Epithelial cell of esophagus (primary cell): ENCODE measurements around the gene ZNF621.
A peak's percentile ranks its signal among the peaks of the same experiment; 100 is the strongest.

Source experiments
- DNase-seq: peaks from one replicate; pipeline ENCODE4 v3.0.0; 2010; ENCODE audit warnings: low read depth
- H3K4me3 ChIP-seq: 2 replicates; pipeline ENCODE4 v1.5.1; 2011; ENCODE audit warnings: mild to moderate bottlenecking, low read length, control low read depth
- TF ChIP-seq, protein P1 (sequence below): IDR thresholded peaks from 2 replicates; pipeline ENCODE4 v1.5.1; 2011; ENCODE audit warnings: low read depth, mild to moderate bottlenecking, low read length, control low read depth, inconsistent platforms; ENCODE audit not compliant: insufficient read depth; ENCODE audit errors: missing control alignments

The ZNF621 gene

DNA sequence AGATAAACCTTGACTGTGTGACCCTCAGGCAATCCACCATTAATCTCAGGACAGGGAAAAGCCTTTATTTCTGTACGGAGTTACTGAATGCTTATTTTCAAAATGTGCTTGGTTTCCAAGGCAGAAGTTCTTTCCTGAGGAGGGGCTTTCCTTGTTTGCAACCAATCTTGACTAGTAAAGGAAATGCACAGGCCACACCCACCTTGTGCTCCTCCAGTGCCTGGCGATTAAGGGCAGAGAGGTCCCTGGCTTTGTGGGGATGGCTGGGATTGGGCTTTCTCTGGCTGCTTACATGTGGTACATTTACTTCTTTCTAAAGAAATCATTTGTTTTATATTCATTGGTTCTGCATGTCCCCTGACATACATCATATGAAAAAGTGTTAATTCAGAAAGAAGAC is 47.8 kb downstream of the ZNF621 start:
- DNase-seq, result no peak
- H3K4me3 ChIP-seq, result no peak overlapping the region
- TF ChIP-seq, protein P1, sequence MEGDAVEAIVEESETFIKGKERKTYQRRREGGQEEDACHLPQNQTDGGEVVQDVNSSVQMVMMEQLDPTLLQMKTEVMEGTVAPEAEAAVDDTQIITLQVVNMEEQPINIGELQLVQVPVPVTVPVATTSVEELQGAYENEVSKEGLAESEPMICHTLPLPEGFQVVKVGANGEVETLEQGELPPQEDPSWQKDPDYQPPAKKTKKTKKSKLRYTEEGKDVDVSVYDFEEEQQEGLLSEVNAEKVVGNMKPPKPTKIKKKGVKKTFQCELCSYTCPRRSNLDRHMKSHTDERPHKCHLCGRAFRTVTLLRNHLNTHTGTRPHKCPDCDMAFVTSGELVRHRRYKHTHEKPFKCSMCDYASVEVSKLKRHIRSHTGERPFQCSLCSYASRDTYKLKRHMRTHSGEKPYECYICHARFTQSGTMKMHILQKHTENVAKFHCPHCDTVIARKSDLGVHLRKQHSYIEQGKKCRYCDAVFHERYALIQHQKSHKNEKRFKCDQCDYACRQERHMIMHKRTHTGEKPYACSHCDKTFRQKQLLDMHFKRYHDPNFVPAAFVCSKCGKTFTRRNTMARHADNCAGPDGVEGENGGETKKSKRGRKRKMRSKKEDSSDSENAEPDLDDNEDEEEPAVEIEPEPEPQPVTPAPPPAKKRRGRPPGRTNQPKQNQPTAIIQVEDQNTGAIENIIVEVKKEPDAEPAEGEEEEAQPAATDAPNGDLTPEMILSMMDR, result no peak

DNA sequence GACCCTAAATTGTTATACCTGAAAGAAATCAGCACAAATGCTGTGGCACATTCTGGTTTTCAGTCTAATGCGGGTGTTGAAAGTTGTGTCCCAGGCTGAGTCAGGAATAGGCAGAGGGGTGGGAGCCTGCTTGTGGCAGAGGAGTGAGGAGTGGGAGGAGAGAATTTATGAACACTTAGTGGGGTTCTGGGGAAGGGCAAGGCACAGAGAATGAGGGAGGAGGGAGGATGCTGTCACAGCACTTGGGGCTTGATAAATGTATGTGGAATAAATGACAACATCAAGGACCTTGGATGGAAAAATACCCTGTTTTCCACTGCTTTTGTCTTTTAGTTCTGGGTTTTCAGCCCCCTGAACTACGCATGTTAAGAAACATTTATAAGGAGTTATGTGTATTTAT is 49.3 kb downstream of the ZNF621 start:
- TF ChIP-seq, protein P1, result no peak

DNA sequence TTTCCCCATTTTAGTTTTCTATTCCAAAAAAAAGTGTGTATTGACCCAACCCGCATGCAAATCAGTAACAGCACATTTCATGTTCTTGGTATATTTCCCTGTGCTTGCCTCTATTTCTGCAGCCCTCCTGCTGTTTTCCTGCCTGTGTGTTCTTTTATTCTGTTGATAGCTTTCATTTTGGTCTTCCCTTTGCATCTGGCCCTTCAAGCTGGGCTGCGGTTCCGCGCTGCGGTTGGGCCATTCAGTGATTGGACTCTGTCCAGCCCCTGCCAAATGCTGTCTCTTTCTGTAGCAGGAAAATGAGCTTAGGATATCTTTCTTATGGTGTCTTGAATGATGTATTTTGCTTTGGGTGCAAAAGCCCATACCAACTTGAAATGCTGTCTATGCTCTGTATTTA is 49.9 kb downstream of the ZNF621 start:
- TF ChIP-seq, protein P1, result no peak
- H3K4me3 ChIP-seq, result no peak overlapping the region
- DNase-seq, result no peak

More for the DNA sequence above, 49.3 kb downstream of the ZNF621 start:
- H3K4me3 ChIP-seq, result no peak overlapping the region
- DNase-seq, result no peak

DNA sequence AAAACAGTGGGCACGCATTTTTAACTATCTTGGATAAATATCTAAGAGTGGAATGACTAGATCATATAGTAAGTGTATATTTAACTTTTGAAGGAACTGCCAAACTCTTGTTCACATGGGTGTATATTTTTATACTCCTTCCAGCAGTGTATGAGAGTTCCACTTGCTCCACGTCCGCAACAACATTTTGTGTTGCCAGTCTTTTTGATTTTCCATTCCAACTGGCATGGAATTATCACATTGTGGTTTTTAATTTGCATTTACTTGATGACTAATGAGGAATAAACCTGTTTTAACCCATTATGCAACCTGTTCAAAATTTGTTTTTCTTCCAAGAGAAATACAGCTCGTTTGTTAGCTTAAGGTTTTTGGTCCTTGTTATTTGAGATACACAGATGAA is 51.6 kb downstream of the ZNF621 start:
- TF ChIP-seq, protein P1, result no peak
- DNase-seq, result no peak
- H3K4me3 ChIP-seq, result no peak overlapping the region

DNA sequence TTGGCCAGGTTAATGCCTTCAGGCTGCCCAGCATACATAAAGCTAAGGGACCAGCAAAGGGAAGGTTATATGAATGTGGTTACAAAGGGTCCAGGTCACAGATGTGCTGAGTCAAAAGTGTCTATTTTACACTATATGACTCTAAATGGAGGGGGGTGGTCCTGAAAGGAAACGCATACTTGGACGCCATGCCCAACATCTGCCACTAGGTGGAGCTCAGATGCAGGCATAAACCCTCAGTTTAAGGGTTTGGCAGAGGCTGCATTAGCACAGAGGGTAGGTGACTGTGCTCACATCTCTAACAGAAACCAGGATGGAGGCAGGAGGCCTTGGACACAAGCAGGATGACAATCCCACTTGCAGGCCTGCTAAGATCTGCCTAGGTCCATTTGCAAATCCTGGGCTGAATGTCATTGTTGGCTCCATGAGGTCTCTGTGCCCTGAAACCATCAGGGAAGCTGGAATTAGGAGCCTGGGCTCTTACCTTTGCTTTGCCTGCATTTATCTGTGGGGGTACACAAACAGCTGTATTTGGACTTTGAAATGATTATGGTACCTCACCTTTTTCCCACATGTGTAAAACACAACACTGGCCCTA is 55.8 kb downstream of the ZNF621 start:
- peak; percentile 68 for DNase-seq
- TF ChIP-seq, protein P1, result peak; percentile 99
- no peak overlapping the region for H3K4me3 ChIP-seq

DNA sequence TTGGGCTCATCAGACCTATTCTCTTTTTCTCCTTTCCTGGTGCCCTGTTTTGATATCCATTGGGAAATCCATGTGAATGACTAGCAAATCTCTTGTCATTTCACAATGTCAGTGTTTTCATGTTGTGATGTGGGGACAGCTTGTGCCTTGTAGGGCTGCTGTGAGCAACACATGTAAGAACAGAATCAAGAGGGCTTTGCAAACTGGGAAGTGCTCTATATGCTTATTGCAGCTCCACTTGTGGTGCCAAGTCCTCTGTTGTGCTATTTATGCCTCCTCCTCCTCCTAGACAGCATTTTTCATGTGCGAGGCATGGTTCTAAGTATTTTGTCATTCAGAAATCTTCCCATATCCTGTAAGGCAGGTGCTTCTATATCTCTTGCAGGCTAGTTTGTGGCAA is 56.4 kb downstream of the ZNF621 start:
- DNase-seq, result no peak
- H3K4me3 ChIP-seq, result no peak overlapping the region
- TF ChIP-seq, protein P1, result no peak

DNA sequence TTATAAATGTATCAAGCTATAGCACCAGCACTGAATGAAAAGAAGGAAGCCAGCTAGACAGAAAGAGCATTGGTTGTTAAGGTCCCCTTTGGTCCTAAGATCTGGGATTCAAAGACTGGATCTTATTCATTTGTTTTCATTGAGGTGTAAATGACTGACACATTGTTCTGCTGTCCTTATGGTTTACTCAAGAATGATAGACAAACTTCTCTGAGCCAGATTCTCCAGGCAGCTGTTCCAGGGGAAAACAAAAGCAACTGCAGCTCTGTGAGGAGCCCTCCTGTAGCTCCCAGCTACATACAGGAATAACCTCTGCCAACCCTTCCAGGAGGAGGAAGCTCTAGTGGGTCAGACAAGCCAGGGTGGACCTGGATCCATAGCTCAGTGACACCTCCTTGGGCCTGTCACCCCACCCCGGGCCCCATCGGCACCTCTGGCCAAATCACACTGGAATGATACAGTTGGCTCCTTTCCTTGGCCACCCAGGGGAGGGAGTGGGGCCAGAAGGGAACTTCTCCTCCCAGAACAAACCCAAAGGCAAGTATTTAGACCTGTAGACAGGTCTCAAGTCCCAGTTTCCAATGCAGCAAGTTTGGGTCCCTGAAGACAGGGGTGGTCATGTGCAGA is 57.8 kb downstream of the ZNF621 start:
- H3K4me3 ChIP-seq, result no peak overlapping the region
- TF ChIP-seq, protein P1, result no peak
- DNase-seq, result no peak
